Measurements from ENCODE around the gene KCNE2. TPM values are rescaled to one million over a fixed set of nuclear protein-coding genes. Genes with fewer than 3 reads are reported as not detected.
A peak's percentile ranks its signal among the peaks of the same experiment; 100 is the strongest.

The KCNE2 gene
- total RNA-seq, 1 donor from 2014 or later = 0.56 TPM

GRCh38 chr21:34332347-34332746 is 31.5 kb upstream of the KCNE2 start:
- H3K4me1 Mint-ChIP-seq (ENCODE audit: unreplicated experiment) = peaks cover 54% of the 10 kb centered on the region

GRCh38 chr21:34333121-34333739 is 30.6 kb upstream of the KCNE2 start:
- peak overlapping the region; percentile 32 for H3K4me3 Mint-ChIP-seq (ENCODE audit: unreplicated experiment)
- peak overlapping the region; percentile 83 for H3K27ac Mint-ChIP-seq (ENCODE audit: unreplicated experiment)
- no peaks in the 10 kb centered on the region for H3K27me3 Mint-ChIP-seq (ENCODE audit: unreplicated experiment)
- DNase-seq (ENCODE audit: extremely low spot score, unreplicated experiment) = no peak
- no peaks in the 10 kb centered on the region for H3K36me3 Mint-ChIP-seq (ENCODE audit: unreplicated experiment)
- H3K9me3 Mint-ChIP-seq (ENCODE audit: unreplicated experiment) = peaks cover 5% of the 10 kb centered on the region
- TF ChIP-seq CTCF (IDR thresholded peaks at IDR 0.05) = no peak
- peaks cover 63% of the 10 kb centered on the region for H3K4me1 Mint-ChIP-seq (ENCODE audit: unreplicated experiment)

More at GRCh38 chr21:34332347-34332746, 31.5 kb upstream of the KCNE2 start:
- no peaks in the 10 kb centered on the region for H3K36me3 Mint-ChIP-seq (ENCODE audit: unreplicated experiment)
- no peak for TF ChIP-seq CTCF (IDR thresholded peaks at IDR 0.05)
- DNase-seq (ENCODE audit: extremely low spot score, unreplicated experiment) = no peak
- no peak overlapping the region for H3K27ac Mint-ChIP-seq (ENCODE audit: unreplicated experiment)
- peaks cover 5% of the 10 kb centered on the region for H3K9me3 Mint-ChIP-seq (ENCODE audit: unreplicated experiment)
- H3K27me3 Mint-ChIP-seq (ENCODE audit: unreplicated experiment) = no peaks in the 10 kb centered on the region
- H3K4me3 Mint-ChIP-seq (ENCODE audit: unreplicated experiment) = no peak overlapping the region

GRCh38 chr21:34335316-34335715 is 28.5 kb upstream of the KCNE2 start:
- no peak for DNase-seq (ENCODE audit: extremely low spot score, unreplicated experiment)
- no peak overlapping the region for H3K4me3 Mint-ChIP-seq (ENCODE audit: unreplicated experiment)
- H3K36me3 Mint-ChIP-seq (ENCODE audit: unreplicated experiment) = no peaks in the 10 kb centered on the region
- H3K9me3 Mint-ChIP-seq (ENCODE audit: unreplicated experiment) = no peaks in the 10 kb centered on the region
- peak overlapping the region; percentile 48 for H3K27ac Mint-ChIP-seq (ENCODE audit: unreplicated experiment)
- no peaks in the 10 kb centered on the region for H3K27me3 Mint-ChIP-seq (ENCODE audit: unreplicated experiment)
- no peak for TF ChIP-seq CTCF (IDR thresholded peaks at IDR 0.05)
- peaks cover 82% of the 10 kb centered on the region for H3K4me1 Mint-ChIP-seq (ENCODE audit: unreplicated experiment)

- H3K36me3 Mint-ChIP-seq (ENCODE audit: unreplicated experiment) = no peaks in the 10 kb centered on the region
- peak overlapping the region; percentile 84 for H3K27ac Mint-ChIP-seq (ENCODE audit: unreplicated experiment)
- H3K27me3 Mint-ChIP-seq (ENCODE audit: unreplicated experiment) = no peaks in the 10 kb centered on the region
- peaks cover 87% of the 10 kb centered on the region for H3K4me1 Mint-ChIP-seq (ENCODE audit: unreplicated experiment)
- H3K4me3 Mint-ChIP-seq (ENCODE audit: unreplicated experiment) = no peak overlapping the region
- TF ChIP-seq CTCF (IDR thresholded peaks at IDR 0.05) = no peak
- no peak for DNase-seq (ENCODE audit: extremely low spot score, unreplicated experiment)
- no peaks in the 10 kb centered on the region for H3K9me3 Mint-ChIP-seq (ENCODE audit: unreplicated experiment)
Measured at GRCh38 chr21:34336245-34336644, 27.6 kb upstream of the KCNE2 start.

GRCh38 chr21:34336756-34337391 is 26.9 kb upstream of the KCNE2 start:
- no peak for DNase-seq (ENCODE audit: extremely low spot score, unreplicated experiment)
- Mint-ChIP-seq H3K36me3 (ENCODE audit: unreplicated experiment) (no peaks in the 10 kb centered on the region), H3K4me3 (ENCODE audit: unreplicated experiment) (no peak overlapping the region), H3K4me1 (ENCODE audit: unreplicated experiment) (peaks cover 87% of the 10 kb centered on the region), H3K27me3 (ENCODE audit: unreplicated experiment) (no peaks in the 10 kb centered on the region), H3K9me3 (ENCODE audit: unreplicated experiment) (no peaks in the 10 kb centered on the region), H3K27ac (ENCODE audit: unreplicated experiment) (peak overlapping the region; percentile 84)
- TF ChIP-seq CTCF (IDR thresholded peaks at IDR 0.05) = no peak

Measured in osteocyte (in vitro differentiated cells).